IPS-18a (cell line): ENCODE results near the gene RMC1.
"Not testable (repeated sequence)": the region's sequence is repeated elsewhere in the genome, so short reads cannot be mapped to it uniquely, and the experiment has no call there.

Source experiments
- H3K27ac ChIP-seq: one replicate; pipeline ENCODE4 v1.5.1; 2013; ENCODE audit warnings: low read length
- H3K27me3 ChIP-seq: one replicate; pipeline ENCODE4 v1.6.1; 2013; ENCODE audit warnings: mild to moderate bottlenecking, low read length; ENCODE audit not compliant: control insufficient read depth, insufficient read depth
- H3K36me3 ChIP-seq: one replicate; pipeline ENCODE4 v1.6.1; 2013; ENCODE audit warnings: low read depth, low read length; ENCODE audit not compliant: control insufficient read depth
- H3K4me1 ChIP-seq: one replicate; pipeline ENCODE4 v1.6.1; 2013; ENCODE audit warnings: low read depth, low read length; ENCODE audit not compliant: control insufficient read depth
- H3K4me3 ChIP-seq: one replicate; pipeline ENCODE4 v1.5.1; 2013; ENCODE audit warnings: low read length
- H3K9ac ChIP-seq: one replicate; pipeline ENCODE4 v1.6.1; 2013; ENCODE audit warnings: mild to moderate bottlenecking, low read length, moderate library complexity
- H3K9me3 ChIP-seq: one replicate; pipeline ENCODE4 v1.6.1; 2013; ENCODE audit warnings: low read depth, low read length; ENCODE audit not compliant: control insufficient read depth

RMC1 gene

GRCh38 chr18:23479829-23480505 is 23.3 kb upstream of the RMC1 start:
- no peaks in the 10 kb centered on the region for H3K9me3 ChIP-seq
- H3K4me3 ChIP-seq = no peak overlapping the region
- H3K27ac ChIP-seq = no peak overlapping the region
- H3K9ac ChIP-seq = no peak overlapping the region
- H3K27me3 ChIP-seq = no peaks in the 10 kb centered on the region
- H3K36me3 ChIP-seq = peaks cover 34% of the 10 kb centered on the region
- no peaks in the 10 kb centered on the region for H3K4me1 ChIP-seq

GRCh38 chr18:23484561-23485182 is 18.6 kb upstream of the RMC1 start:
- Histone ChIP-seq H3K4me1 (no peaks in the 10 kb centered on the region), H3K27ac (no peak overlapping the region), H3K27me3 (no peaks in the 10 kb centered on the region), H3K9ac (no peak overlapping the region), H3K9me3 (no peaks in the 10 kb centered on the region), H3K4me3 (no peak overlapping the region), H3K36me3 (peaks cover 16% of the 10 kb centered on the region)

GRCh38 chr18:23485386-23485785 is 17.9 kb upstream of the RMC1 start:
- Histone ChIP-seq H3K9ac (no peak overlapping the region), H3K36me3 (peaks cover 9% of the 10 kb centered on the region), H3K9me3 (no peaks in the 10 kb centered on the region), H3K4me3 (no peak overlapping the region), H3K4me1 (no peaks in the 10 kb centered on the region), H3K27me3 (no peaks in the 10 kb centered on the region), H3K27ac (no peak overlapping the region)

- Histone ChIP-seq H3K4me1 (no peaks in the 10 kb centered on the region), H3K4me3 (no peak overlapping the region), H3K36me3 (no peaks in the 10 kb centered on the region), H3K9me3 (no peaks in the 10 kb centered on the region), H3K9ac (no peak overlapping the region), H3K27me3 (no peaks in the 10 kb centered on the region), H3K27ac (no peak overlapping the region)
Observed at GRCh38 chr18:23487738-23488570, 15.4 kb upstream of the RMC1 start.

- H3K27me3 ChIP-seq, H3K9ac ChIP-seq, H3K36me3 ChIP-seq, H3K9me3 ChIP-seq, H3K4me1 ChIP-seq, H3K4me3 ChIP-seq, H3K27ac ChIP-seq: not testable (repeated sequence)
Observed at GRCh38 chr18:23489586-23489985, 13.7 kb upstream of the RMC1 start.

- no peak overlapping the region for H3K9ac ChIP-seq
- H3K9me3 ChIP-seq = no peaks in the 10 kb centered on the region
- H3K36me3 ChIP-seq = no peaks in the 10 kb centered on the region
- no peak overlapping the region for H3K4me3 ChIP-seq
- no peak overlapping the region for H3K27ac ChIP-seq
- H3K27me3 ChIP-seq = no peaks in the 10 kb centered on the region
- no peaks in the 10 kb centered on the region for H3K4me1 ChIP-seq
Observed at GRCh38 chr18:23493654-23494053, 9.7 kb upstream of the RMC1 start.

GRCh38 chr18:23494992-23495391 is 8.3 kb upstream of the RMC1 start:
- Histone ChIP-seq H3K27me3 (no peaks in the 10 kb centered on the region), H3K9me3 (no peaks in the 10 kb centered on the region), H3K27ac (no peak overlapping the region), H3K9ac (no peak overlapping the region), H3K4me3 (no peak overlapping the region), H3K4me1 (no peaks in the 10 kb centered on the region), H3K36me3 (no peaks in the 10 kb centered on the region)

- Histone ChIP-seq H3K27ac (no peak overlapping the region), H3K36me3 (no peaks in the 10 kb centered on the region), H3K4me1 (no peaks in the 10 kb centered on the region), H3K4me3 (no peak overlapping the region), H3K9ac (no peak overlapping the region), H3K9me3 (no peaks in the 10 kb centered on the region), H3K27me3 (no peaks in the 10 kb centered on the region)
Observed at GRCh38 chr18:23495723-23496440, 7.4 kb upstream of the RMC1 start.

- Histone ChIP-seq H3K27me3 (peaks cover 17% of the 10 kb centered on the region), H3K4me3 (no peak overlapping the region), H3K36me3 (no peaks in the 10 kb centered on the region), H3K9ac (no peak overlapping the region), H3K27ac (no peak overlapping the region), H3K9me3 (no peaks in the 10 kb centered on the region), H3K4me1 (peaks cover 5% of the 10 kb centered on the region)
Observed at GRCh38 chr18:23498117-23498516, 5.2 kb upstream of the RMC1 start.

- H3K27me3 ChIP-seq = peaks cover 21% of the 10 kb centered on the region
- H3K9me3 ChIP-seq = no peaks in the 10 kb centered on the region
- H3K27ac ChIP-seq = no peak overlapping the region
- no peak overlapping the region for H3K9ac ChIP-seq
- no peaks in the 10 kb centered on the region for H3K36me3 ChIP-seq
- H3K4me1 ChIP-seq = peaks cover 5% of the 10 kb centered on the region
- H3K4me3 ChIP-seq = no peak overlapping the region
Observed at GRCh38 chr18:23498877-23499276, 4.4 kb upstream of the RMC1 start.

GRCh38 chr18:23499291-23499781 is 4.0 kb upstream of the RMC1 start:
- no peak overlapping the region for H3K4me3 ChIP-seq
- peaks cover 26% of the 10 kb centered on the region for H3K27me3 ChIP-seq
- H3K36me3 ChIP-seq = no peaks in the 10 kb centered on the region
- no peak overlapping the region for H3K9ac ChIP-seq
- H3K27ac ChIP-seq = no peak overlapping the region
- no peaks in the 10 kb centered on the region for H3K9me3 ChIP-seq
- peaks cover 5% of the 10 kb centered on the region for H3K4me1 ChIP-seq
